Upper lobe of left lung (tissue), 4 donors: ENCODE data around the gene CDC25A.
A peak's percentile ranks its signal among the peaks of the same experiment; 100 is the strongest.

Experiments
- EP300 ChIP-seq, 4 donors: sonication (generic); formaldehyde crosslinking; IDR thresholded peaks; one replicate each; pipeline ENCODE4 v1.5.1; 2017; ENCODE audit warnings: antibody characterized with exemption in 4 of 4, control low read depth in 2 of 4
- POLR2A ChIP-seq, 4 donors: fragments of 450-650 bp; IDR thresholded peaks; one replicate each; pipeline ENCODE4 v1.5.1; 2016 to 2017; ENCODE audit warnings: antibody characterized with exemption in 4 of 4, mild to moderate bottlenecking in 2 of 4
- POLR2AphosphoS5 ChIP-seq, 2 donors: sonication (generic); formaldehyde crosslinking; IDR thresholded peaks; one replicate each; pipeline ENCODE4 v1.5.1; 2017; ENCODE audit warnings: antibody characterized with exemption in 2 of 2
- TF ChIP-seq, protein P1 (sequence below), 6 experiments: fragments of 450-650 bp in 4 of 6; fragments of 200-600 bp in 2 of 6; sonication (generic) in 2 of 6; IDR thresholded peaks; one replicate each; pipeline ENCODE4 v1.5.1; 2016 to 2019; ENCODE audit warnings: antibody characterized with exemption in 6 of 6

DNA sequence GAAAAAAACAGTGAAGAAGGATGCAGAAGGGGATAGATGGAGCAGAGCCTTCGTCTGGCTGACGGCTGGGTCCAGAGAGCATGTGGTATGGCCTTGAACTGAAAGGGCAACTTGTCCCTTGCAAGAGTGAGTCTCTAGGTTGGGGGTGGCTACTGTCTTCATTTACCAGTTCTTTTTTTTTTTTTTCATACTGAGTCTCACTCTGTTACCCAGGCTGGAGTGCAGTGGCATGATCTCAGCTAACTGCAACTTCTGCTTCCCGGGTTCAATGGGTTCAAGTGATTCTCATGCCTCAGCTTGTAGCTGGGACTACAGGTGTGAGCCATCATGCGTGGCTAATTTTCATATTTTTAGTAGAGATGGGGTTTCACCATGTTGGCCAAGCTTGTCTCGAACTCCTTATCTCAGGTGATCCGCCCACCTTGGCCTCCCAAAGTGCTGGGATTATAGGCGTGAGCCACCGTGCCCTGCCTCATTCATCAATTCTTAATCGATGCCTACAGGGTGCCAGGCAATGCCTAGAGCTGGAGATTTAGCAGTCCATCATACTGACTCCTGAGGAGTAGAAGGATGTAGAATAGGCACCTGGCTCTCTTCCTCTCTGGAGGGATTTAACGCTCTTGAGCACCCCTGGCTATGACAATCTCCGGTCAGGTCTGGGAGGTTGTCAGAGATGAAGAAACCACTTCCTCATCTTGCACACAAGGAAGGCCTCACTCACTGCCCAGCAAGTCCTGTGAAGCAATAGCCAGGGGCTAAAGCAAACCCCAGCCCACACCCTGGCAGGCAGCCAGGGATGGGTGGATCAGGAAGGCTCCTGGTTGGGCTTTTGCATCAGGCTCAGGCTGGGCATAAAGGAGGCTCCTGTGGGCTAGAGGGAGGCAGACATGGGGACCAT lies 34.6 kb upstream of the CDC25A start, which contains the start of gene CAMP:
- peak in 1 of 4 donors; percentile 10 for TF ChIP-seq POLR2A (IDR thresholded peaks at IDR 0.05)
- TF ChIP-seq, protein P1, sequence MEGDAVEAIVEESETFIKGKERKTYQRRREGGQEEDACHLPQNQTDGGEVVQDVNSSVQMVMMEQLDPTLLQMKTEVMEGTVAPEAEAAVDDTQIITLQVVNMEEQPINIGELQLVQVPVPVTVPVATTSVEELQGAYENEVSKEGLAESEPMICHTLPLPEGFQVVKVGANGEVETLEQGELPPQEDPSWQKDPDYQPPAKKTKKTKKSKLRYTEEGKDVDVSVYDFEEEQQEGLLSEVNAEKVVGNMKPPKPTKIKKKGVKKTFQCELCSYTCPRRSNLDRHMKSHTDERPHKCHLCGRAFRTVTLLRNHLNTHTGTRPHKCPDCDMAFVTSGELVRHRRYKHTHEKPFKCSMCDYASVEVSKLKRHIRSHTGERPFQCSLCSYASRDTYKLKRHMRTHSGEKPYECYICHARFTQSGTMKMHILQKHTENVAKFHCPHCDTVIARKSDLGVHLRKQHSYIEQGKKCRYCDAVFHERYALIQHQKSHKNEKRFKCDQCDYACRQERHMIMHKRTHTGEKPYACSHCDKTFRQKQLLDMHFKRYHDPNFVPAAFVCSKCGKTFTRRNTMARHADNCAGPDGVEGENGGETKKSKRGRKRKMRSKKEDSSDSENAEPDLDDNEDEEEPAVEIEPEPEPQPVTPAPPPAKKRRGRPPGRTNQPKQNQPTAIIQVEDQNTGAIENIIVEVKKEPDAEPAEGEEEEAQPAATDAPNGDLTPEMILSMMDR (IDR thresholded peaks at IDR 0.05), result no peak
- TF ChIP-seq EP300 (IDR thresholded peaks at IDR 0.05), result no peak
- peak; percentile 45 to 71 for TF ChIP-seq POLR2AphosphoS5 (IDR thresholded peaks at IDR 0.05)
